H9 (cell line): ENCODE data around the gene ZNF236. TPM values are rescaled to one million over a fixed set of nuclear protein-coding genes. Genes with fewer than 3 reads are reported as not detected.

ENCODE experiments used
- DNase-seq: peaks from one replicate; pipeline ENCODE4 v3.0.0-alpha.2; 2017
- H2AFZ ChIP-seq: one replicate; pipeline ENCODE4 v1.6.1; 2013; ENCODE audit warnings: mild to moderate bottlenecking, low read length, control low read depth, moderate library complexity
- H2AK5ac ChIP-seq: 2 replicates; pipeline ENCODE4 v1.6.1; 2013; ENCODE audit warnings: low read length, control low read depth, mixed read lengths; ENCODE audit not compliant: insufficient read length
- H2BK120ac ChIP-seq: one replicate; pipeline ENCODE4 v1.6.1; 2013; ENCODE audit warnings: low read depth, mild to moderate bottlenecking, low read length, control low read depth, inconsistent platforms; ENCODE audit not compliant: poor library complexity, severe bottlenecking
- H2BK12ac ChIP-seq: 2 replicates; pipeline ENCODE4 v1.6.1; 2013; ENCODE audit warnings: low read length, control low read depth, mixed read lengths, low read depth; ENCODE audit not compliant: insufficient read length
- H2BK15ac ChIP-seq: 2 replicates; pipeline ENCODE4 v1.6.1; 2013; ENCODE audit warnings: low read depth, low read length, control low read depth
- H2BK20ac ChIP-seq: one replicate; pipeline ENCODE4 v1.6.1; 2013; ENCODE audit warnings: low read depth, mild to moderate bottlenecking, low read length, control low read depth, inconsistent platforms; ENCODE audit not compliant: poor library complexity, severe bottlenecking
- H2BK5ac ChIP-seq: 2 replicates; pipeline ENCODE4 v1.6.1; 2013; ENCODE audit warnings: low read length, control low read depth, mixed read lengths; ENCODE audit not compliant: insufficient read length
- H3K14ac ChIP-seq: 2 replicates; pipeline ENCODE4 v1.6.1; 2013; ENCODE audit warnings: low read length, control low read depth; ENCODE audit not compliant: insufficient read depth
- H3K18ac ChIP-seq: 2 replicates; pipeline ENCODE4 v1.6.1; 2013; ENCODE audit warnings: low read depth, mild to moderate bottlenecking, mixed read lengths, low read length, control low read depth; ENCODE audit not compliant: insufficient read length
- H3K23ac ChIP-seq: 2 replicates; pipeline ENCODE4 v1.6.1; 2013; ENCODE audit warnings: low read length, control low read depth, mixed read lengths, low read depth; ENCODE audit not compliant: insufficient read length
- H3K23me2 ChIP-seq: 2 replicates; pipeline ENCODE4 v1.6.1; 2013; ENCODE audit warnings: low read depth, mild to moderate bottlenecking, mixed read lengths, low read length, control low read depth; ENCODE audit not compliant: insufficient read length, poor library complexity, severe bottlenecking
- H3K27ac ChIP-seq: 2 replicates; pipeline ENCODE4 v1.5.1; 2013; ENCODE audit warnings: low read length, control low read depth, mixed read lengths, low read depth; ENCODE audit not compliant: insufficient read length
- H3K27me3 ChIP-seq: 2 replicates; pipeline ENCODE4 v1.6.1; 2013; ENCODE audit warnings: low read length, control low read depth, inconsistent platforms; ENCODE audit not compliant: insufficient read depth
- H3K4ac ChIP-seq: 2 replicates; pipeline ENCODE4 v1.6.1; 2013; ENCODE audit warnings: low read depth, mild to moderate bottlenecking, control low read depth, inconsistent platforms, low read length, moderate library complexity
- H3K4me1 ChIP-seq: 2 replicates; pipeline ENCODE4 v1.6.1; 2013; ENCODE audit warnings: low read length, control low read depth, inconsistent platforms; ENCODE audit not compliant: insufficient read depth
- H3K4me2 ChIP-seq: 2 replicates; pipeline ENCODE4 v1.6.1; 2013; ENCODE audit warnings: low read length, control low read depth, mixed read lengths; ENCODE audit not compliant: insufficient read length, insufficient read depth
- H3K56ac ChIP-seq: 2 replicates; pipeline ENCODE4 v1.6.1; 2013; ENCODE audit warnings: low read depth, mild to moderate bottlenecking, mixed read lengths, low read length, control low read depth; ENCODE audit not compliant: insufficient read length
- H3K79me1 ChIP-seq: 2 replicates; pipeline ENCODE4 v1.6.1; 2013; ENCODE audit warnings: low read depth, mild to moderate bottlenecking, moderate library complexity, low read length, control low read depth, inconsistent platforms; ENCODE audit not compliant: insufficient read depth, poor library complexity, severe bottlenecking
- H3K79me2 ChIP-seq: 2 replicates; pipeline ENCODE4 v1.6.1; 2013; ENCODE audit warnings: low read length, control low read depth, inconsistent platforms; ENCODE audit not compliant: insufficient read depth
- H3K9ac ChIP-seq: 2 replicates; pipeline ENCODE4 v1.6.1; 2013; ENCODE audit warnings: low read length, control low read depth, mixed read lengths; ENCODE audit not compliant: insufficient read length; ENCODE audit errors: extremely low read depth
- H3K9me3 ChIP-seq: one replicate; pipeline ENCODE4 v1.6.1; 2013; ENCODE audit warnings: low read depth, low read length, inconsistent platforms; ENCODE audit not compliant: control insufficient read depth
- H3T11ph ChIP-seq: one replicate; pipeline ENCODE4 v1.6.1; 2013; ENCODE audit warnings: mild to moderate bottlenecking, low read length, control low read depth, inconsistent platforms
- H4K20me1 ChIP-seq: one replicate; pipeline ENCODE4 v1.6.1; 2013; ENCODE audit not compliant: control insufficient read depth, insufficient read length, insufficient read depth
- H4K5ac ChIP-seq: 2 replicates; pipeline ENCODE4 v1.6.1; 2013; ENCODE audit warnings: low read depth, mild to moderate bottlenecking, mixed read lengths, low read length, control low read depth; ENCODE audit not compliant: insufficient read length
- H4K8ac ChIP-seq: replicated peaks from 2 replicates; pipeline ENCODE4 v1.6.1; 2013; ENCODE audit warnings: low read length, control low read depth, mixed read lengths, low read depth; ENCODE audit not compliant: insufficient read length
- H4K91ac ChIP-seq: 2 replicates; pipeline ENCODE4 v1.6.1; 2013; ENCODE audit warnings: low read depth, mild to moderate bottlenecking, moderate library complexity, mixed read lengths, low read length, control low read depth; ENCODE audit not compliant: insufficient read length
- H3K27ac Mint-ChIP-seq, 3 experiments: 2 replicates in 2 of 3; 3 replicates in 1 of 3; pipeline ENCODE4 v1.8.0; 2020 to 2021; ENCODE audit warnings: mixed read lengths in 3 of 3, mild to moderate bottlenecking in 1 of 3, moderate library complexity in 1 of 3
- H3K27me3 Mint-ChIP-seq: 2 replicates; pipeline ENCODE4 v1.8.0; 2021; ENCODE audit warnings: low read depth, mild to moderate bottlenecking, moderate library complexity, mixed read lengths
- H3K36me3 Mint-ChIP-seq, 3 experiments: 2 replicates in 2 of 3; 3 replicates in 1 of 3; pipeline ENCODE4 v1.8.0; 2020 to 2021; ENCODE audit warnings: low read depth in 3 of 3, mixed read lengths in 3 of 3; ENCODE audit not compliant: insufficient read depth in 1 of 3
- H3K4me1 Mint-ChIP-seq, 2 experiments: 2 replicates each; pipeline ENCODE4 v1.8.0; 2020; ENCODE audit warnings: mixed read lengths in 2 of 2
- H3K4me3 Mint-ChIP-seq, 2 experiments: 2 replicates in 1 of 2; 3 replicates in 1 of 2; pipeline ENCODE4 v1.8.0; 2020 to 2021; ENCODE audit warnings: mild to moderate bottlenecking in 2 of 2, mixed read lengths in 2 of 2, moderate library complexity in 1 of 2
- H3K9me3 Mint-ChIP-seq, 2 experiments: 2 replicates in 1 of 2; 3 replicates in 1 of 2; pipeline ENCODE4 v1.8.0; 2020; ENCODE audit warnings: mild to moderate bottlenecking in 2 of 2, mixed read lengths in 2 of 2, moderate library complexity in 1 of 2
- whole genome bisulfite sequencing: extraction: QIAGEN DNeasy Blood & Tissue Kit; methylation state at CpG from one replicate; pipeline ENCODE4 v1.1.7; 2013; ENCODE audit warnings: missing lambda C conversion rate, low lambda C conversion rate, mixed read lengths; ENCODE audit not compliant: insufficient read length; ENCODE audit errors: extremely low coverage; 5-methylcytosine and 5-hydroxymethylcytosine counted together
- total RNA-seq: library from RNA; stranded (reverse); gene quantifications from 2 replicates; pipeline ENCODE4 v1.2.1, GENCODE V29; 2021
- TF ChIP-seq, protein P1 (sequence below): fragments of 200-600 bp; sonication (generic); conservative IDR thresholded peaks from 3 replicates; pipeline ENCODE4 v1.8.0; 2021; ENCODE audit warnings: antibody characterized with exemption, mild to moderate bottlenecking

ZNF236 gene
- total RNA-seq, 1 experiment from 2014 or later: 16.0 TPM

DNA sequence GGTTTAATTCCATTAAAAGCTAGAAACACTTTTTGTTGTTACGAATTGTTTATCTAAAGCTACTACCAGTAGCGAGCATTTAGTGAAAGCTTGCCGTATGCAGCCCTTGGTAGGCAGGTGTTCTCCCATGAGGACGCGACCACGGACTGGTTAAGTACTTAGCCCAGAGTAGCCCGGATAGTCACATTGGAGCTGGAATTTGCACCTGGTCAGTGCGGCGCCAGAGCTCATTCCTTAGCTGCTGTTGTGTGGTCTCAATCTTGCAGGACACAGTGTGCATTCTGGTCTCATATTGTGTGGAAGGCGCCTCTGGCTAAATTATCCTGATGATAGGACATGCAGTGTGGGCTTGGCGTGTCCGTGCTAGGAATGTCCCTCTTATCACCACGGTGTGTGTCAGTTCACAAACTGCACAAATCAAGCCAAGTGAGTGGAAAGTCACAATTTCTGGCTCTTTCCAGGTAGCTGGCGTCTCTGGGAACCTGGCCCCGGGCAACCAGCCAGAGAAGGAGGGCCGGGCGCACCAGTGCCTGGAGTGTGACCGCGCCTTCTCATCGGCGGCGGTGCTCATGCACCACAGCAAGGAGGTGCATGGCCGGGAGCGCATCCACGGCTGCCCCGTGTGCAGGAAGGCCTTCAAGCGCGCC lies 133.3 kb downstream of the ZNF236 start:
- Mint-ChIP-seq H3K4me3 (no peak overlapping the region), H3K36me3 (peaks cover 2 to 51% (median 31%) of the 10 kb centered on the region in 3 experiments; a peak in 6 of 7 replicates), H3K27ac (peak overlapping the region in 1 of 3 experiments; percentile 81; a peak in 2 of 7 replicates), H3K9me3 (no peaks in the 10 kb centered on the region), H3K27me3 (no peaks in the 10 kb centered on the region), H3K4me1 (peaks cover 0 to 3% of the 10 kb centered on the region in 2 experiments; a peak in 1 of 4 replicates)
- Histone ChIP-seq H4K8ac (no peak overlapping the region), H3K14ac (no peak overlapping the region), H2BK12ac (no peak overlapping the region), H3K18ac (no peak overlapping the region), H2BK15ac (no peak overlapping the region), H3K23me2 (no peaks in the 10 kb centered on the region), H3K4ac (no peak overlapping the region), H3K27me3 (no peaks in the 10 kb centered on the region), H3K4me1 (no peaks in the 10 kb centered on the region), H2BK5ac (no peak overlapping the region), H3K23ac (no peak overlapping the region), H3K9ac (no peak overlapping the region), H3T11ph (no peak overlapping the region), H2BK120ac (no peak overlapping the region), H3K27ac (no peak overlapping the region), H4K91ac (no peak overlapping the region), H2AFZ (no peak overlapping the region), H3K56ac (no peak overlapping the region), H4K20me1 (no peaks in the 10 kb centered on the region), H2BK20ac (no peak overlapping the region), H3K79me1 (no peaks in the 10 kb centered on the region), H2AK5ac (no peak overlapping the region), H4K5ac (no peak overlapping the region), H3K9me3 (no peaks in the 10 kb centered on the region), H3K79me2 (no peaks in the 10 kb centered on the region), H3K4me2 (no peak overlapping the region)
- no CpG with 5 or more reads among the region's 28 CpGs for WGBS
- DNase-seq: no peak
- TF ChIP-seq, protein P1, sequence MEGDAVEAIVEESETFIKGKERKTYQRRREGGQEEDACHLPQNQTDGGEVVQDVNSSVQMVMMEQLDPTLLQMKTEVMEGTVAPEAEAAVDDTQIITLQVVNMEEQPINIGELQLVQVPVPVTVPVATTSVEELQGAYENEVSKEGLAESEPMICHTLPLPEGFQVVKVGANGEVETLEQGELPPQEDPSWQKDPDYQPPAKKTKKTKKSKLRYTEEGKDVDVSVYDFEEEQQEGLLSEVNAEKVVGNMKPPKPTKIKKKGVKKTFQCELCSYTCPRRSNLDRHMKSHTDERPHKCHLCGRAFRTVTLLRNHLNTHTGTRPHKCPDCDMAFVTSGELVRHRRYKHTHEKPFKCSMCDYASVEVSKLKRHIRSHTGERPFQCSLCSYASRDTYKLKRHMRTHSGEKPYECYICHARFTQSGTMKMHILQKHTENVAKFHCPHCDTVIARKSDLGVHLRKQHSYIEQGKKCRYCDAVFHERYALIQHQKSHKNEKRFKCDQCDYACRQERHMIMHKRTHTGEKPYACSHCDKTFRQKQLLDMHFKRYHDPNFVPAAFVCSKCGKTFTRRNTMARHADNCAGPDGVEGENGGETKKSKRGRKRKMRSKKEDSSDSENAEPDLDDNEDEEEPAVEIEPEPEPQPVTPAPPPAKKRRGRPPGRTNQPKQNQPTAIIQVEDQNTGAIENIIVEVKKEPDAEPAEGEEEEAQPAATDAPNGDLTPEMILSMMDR: no peak
